Kidney (tissue), 14 donors: ENCODE results near the gene CARD19. TPM values are rescaled to one million over a fixed set of nuclear protein-coding genes. Genes with fewer than 3 reads are reported as not detected.

ENCODE experiments used
- DNase-seq, 5 donors: peaks; one replicate each; pipeline ENCODE4 v3.0.0-alpha.2; 2013 to 2020
- FAIRE-seq: peaks from 2 replicates; lab custom pipeline; 2012; peaks lifted over from hg19 to GRCh38; lab: Jason Lieb, UNC
- H3K27ac ChIP-seq, 2 donors: one replicate each; pipeline ENCODE4 v1.7.0; 2013; ENCODE audit warnings: low read depth in 2 of 2, low read length in 2 of 2, inconsistent platforms in 1 of 2
- H3K27me3 ChIP-seq: one replicate; pipeline ENCODE4 v1.7.1; 2013; ENCODE audit warnings: low read length, inconsistent platforms; ENCODE audit not compliant: control insufficient read depth, insufficient read depth
- H3K36me3 ChIP-seq, 3 donors: one replicate each; pipeline versions ENCODE4 v1.7.0 to v1.7.1; 2013; ENCODE audit warnings: low read length in 3 of 3, control low read depth in 1 of 3, inconsistent platforms in 1 of 3; ENCODE audit not compliant: insufficient read depth in 3 of 3, control insufficient read depth in 2 of 3
- H3K4me1 ChIP-seq, 3 donors: one replicate each; pipeline versions ENCODE4 v1.7.0 to v1.7.1; 2013; ENCODE audit warnings: low read length in 3 of 3, inconsistent platforms in 1 of 3, low read depth in 1 of 3; ENCODE audit not compliant: control insufficient read depth in 2 of 3, insufficient read depth in 2 of 3
- H3K4me3 ChIP-seq, 3 donors: one replicate each; pipeline versions ENCODE4 v1.7.0 to v1.8.1; 2013; ENCODE audit warnings: low read length in 3 of 3, control low read depth in 1 of 3, inconsistent platforms in 1 of 3
- H3K9ac ChIP-seq, 3 donors: one replicate each; pipeline versions ENCODE4 v1.7.0 to v1.7.1; 2013; ENCODE audit warnings: low read length in 3 of 3, control low read depth in 1 of 3, inconsistent platforms in 1 of 3
- H3K9me3 ChIP-seq, 3 donors: one replicate each; pipeline versions ENCODE4 v1.7.0 to v1.7.1; 2013; ENCODE audit warnings: low read length in 3 of 3, control low read depth in 1 of 3, inconsistent platforms in 1 of 3; ENCODE audit not compliant: control insufficient read depth in 2 of 3, insufficient read depth in 1 of 3
- intact Hi-C: fragments of 100-400 bp; cut with DNase I; formaldehyde crosslinking; loops from one replicate; pipeline ENCODE4 v1.11.1; 2022
- polyA plus RNA-seq: library from polyadenylated mRNA; stranded (reverse); fragments of 350-450 nt; fragmentation: Illumina TruSeq; extraction: RNeasy Lipid Tissue Mini Kit (QIAGEN cat#74804); gene quantifications from one replicate; pipeline ENCODE4 v1.2.3, GENCODE V29; 2014; ENCODE audit warnings: low read depth, low replicate concordance; ENCODE audit not compliant: insufficient read depth
- total RNA-seq: library from RNA; stranded (reverse); fragmentation: NEBNext Ultra II Directional; extraction: Animal tissue kit (Norgen Biotek cat#: 25700); gene quantifications from one replicate; pipeline ENCODE4 v1.2.1, GENCODE V29; 2021
- TF ChIP-seq, protein P1 (sequence below): IDR thresholded peaks from 3 replicates; pipeline ENCODE4 v1.5.1; 2012; ENCODE audit warnings: mild to moderate bottlenecking, moderate library complexity, borderline replicate concordance; ENCODE audit not compliant: insufficient read depth; ENCODE audit errors: extremely low read depth
- donor health status: control.
- donor health status: control.
- donor health status: control.
- donor health status: control.
- donor health status: control.
- donor health status: DM: yes; HTN: yes; CAD: no.
- donor health status: Normal renal cell carcinoma (clear cell type).

Gene CARD19
- total and polyA plus RNA-seq, 2 donors from 2014 or later = 44.5 to 49.3 TPM

DNA sequence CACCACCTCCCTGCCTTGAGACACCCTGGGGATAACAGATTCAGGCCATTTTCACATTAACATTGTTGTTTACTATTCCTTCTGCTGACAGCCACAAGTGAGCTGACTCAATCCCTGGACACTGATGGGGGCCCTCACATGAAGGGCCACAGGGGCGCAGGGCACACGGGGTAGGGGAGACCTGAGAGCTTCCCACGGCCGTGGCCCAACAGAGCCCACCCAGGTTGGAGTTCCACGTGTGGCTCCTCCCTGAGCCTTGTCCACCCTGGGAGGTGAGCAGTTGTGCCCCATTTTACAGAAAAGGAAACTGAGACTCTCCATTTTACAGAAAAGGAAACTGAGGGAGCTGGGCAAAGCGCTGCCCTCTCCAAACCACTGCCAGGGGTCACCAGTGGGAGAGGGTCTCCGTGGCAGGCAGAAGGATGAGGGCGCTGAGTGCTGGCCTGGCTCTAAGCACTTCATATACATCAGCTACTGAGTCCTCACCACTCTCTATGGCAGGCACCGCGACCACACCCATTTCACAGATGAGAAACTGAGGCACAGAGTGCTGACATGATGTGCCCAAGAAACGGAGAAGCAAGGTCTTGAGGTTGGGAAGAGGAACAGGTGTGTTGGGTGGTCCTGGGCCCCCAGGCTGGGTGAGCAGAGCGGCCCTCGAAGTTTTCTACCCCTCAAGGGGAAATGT, 35.7 kb downstream of the CARD19 start:
- intact Hi-C loops = no loop called here
- peak overlapping the region in 2 of 3 donors; percentile 8 to 97 for H3K9ac ChIP-seq
- H3K4me1 ChIP-seq = peaks cover 0 to 75% (median 61%) of the 10 kb centered on the region in 3 donors
- H3K36me3 ChIP-seq = no peaks in the 10 kb centered on the region
- DNase-seq = no peak
- no peaks in the 10 kb centered on the region for H3K27me3 ChIP-seq
- TF ChIP-seq, protein P1, sequence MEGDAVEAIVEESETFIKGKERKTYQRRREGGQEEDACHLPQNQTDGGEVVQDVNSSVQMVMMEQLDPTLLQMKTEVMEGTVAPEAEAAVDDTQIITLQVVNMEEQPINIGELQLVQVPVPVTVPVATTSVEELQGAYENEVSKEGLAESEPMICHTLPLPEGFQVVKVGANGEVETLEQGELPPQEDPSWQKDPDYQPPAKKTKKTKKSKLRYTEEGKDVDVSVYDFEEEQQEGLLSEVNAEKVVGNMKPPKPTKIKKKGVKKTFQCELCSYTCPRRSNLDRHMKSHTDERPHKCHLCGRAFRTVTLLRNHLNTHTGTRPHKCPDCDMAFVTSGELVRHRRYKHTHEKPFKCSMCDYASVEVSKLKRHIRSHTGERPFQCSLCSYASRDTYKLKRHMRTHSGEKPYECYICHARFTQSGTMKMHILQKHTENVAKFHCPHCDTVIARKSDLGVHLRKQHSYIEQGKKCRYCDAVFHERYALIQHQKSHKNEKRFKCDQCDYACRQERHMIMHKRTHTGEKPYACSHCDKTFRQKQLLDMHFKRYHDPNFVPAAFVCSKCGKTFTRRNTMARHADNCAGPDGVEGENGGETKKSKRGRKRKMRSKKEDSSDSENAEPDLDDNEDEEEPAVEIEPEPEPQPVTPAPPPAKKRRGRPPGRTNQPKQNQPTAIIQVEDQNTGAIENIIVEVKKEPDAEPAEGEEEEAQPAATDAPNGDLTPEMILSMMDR = no peak
- no peaks in the 10 kb centered on the region for H3K9me3 ChIP-seq
- H3K27ac ChIP-seq = peak overlapping the region; percentile 97 to 98
- no peak for FAIRE-seq
- peak overlapping the region in 2 of 3 donors; percentile 32 to 68 for H3K4me3 ChIP-seq

DNA sequence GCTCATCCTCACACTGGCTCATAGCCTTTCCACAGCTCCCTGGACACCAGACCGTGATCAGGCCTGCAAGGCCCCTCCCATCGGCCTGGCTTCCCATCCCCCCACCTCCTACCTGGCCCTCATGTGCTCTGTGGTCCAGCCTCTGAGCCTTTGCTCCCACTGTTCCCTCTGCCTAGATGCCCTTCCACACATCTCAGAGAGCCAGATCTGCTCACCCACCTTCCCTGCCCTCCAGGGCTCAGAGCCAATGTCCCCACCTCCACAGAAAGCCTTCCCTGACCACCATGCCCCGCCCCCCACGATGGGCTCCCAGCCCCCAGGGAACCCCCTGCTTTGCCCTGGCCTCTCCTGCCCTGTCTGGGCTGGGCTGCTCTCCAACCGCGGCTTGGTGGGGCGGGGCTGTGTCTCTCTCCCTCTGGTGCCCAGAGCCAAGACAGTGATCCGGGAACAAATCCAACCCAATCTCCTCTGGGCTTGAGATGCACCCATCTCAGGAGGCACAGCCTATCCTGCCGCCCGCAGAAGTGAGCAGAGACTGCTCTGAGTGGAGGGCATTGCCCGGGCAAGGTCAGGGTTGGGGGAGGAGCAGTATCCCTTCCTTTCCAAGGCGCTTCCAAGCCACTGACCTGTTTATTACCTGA, 36.4 kb downstream of the CARD19 start:
- H3K9me3 ChIP-seq = no peaks in the 10 kb centered on the region
- peaks cover 0 to 69% (median 55%) of the 10 kb centered on the region in 3 donors for H3K4me1 ChIP-seq
- peak overlapping the region; percentile 97 to 98 for H3K27ac ChIP-seq
- FAIRE-seq = no peak
- peak overlapping the region in 2 of 3 donors; percentile 68 to 81 for H3K4me3 ChIP-seq
- peak in 2 of 5 donors; percentile 68 to 84 for DNase-seq
- H3K27me3 ChIP-seq = no peaks in the 10 kb centered on the region
- no peaks in the 10 kb centered on the region for H3K36me3 ChIP-seq
- peak overlapping the region in 2 of 3 donors; percentile 72 to 97 for H3K9ac ChIP-seq
- intact Hi-C loops = no loop called here
- TF ChIP-seq, protein P1 = no peak

DNA sequence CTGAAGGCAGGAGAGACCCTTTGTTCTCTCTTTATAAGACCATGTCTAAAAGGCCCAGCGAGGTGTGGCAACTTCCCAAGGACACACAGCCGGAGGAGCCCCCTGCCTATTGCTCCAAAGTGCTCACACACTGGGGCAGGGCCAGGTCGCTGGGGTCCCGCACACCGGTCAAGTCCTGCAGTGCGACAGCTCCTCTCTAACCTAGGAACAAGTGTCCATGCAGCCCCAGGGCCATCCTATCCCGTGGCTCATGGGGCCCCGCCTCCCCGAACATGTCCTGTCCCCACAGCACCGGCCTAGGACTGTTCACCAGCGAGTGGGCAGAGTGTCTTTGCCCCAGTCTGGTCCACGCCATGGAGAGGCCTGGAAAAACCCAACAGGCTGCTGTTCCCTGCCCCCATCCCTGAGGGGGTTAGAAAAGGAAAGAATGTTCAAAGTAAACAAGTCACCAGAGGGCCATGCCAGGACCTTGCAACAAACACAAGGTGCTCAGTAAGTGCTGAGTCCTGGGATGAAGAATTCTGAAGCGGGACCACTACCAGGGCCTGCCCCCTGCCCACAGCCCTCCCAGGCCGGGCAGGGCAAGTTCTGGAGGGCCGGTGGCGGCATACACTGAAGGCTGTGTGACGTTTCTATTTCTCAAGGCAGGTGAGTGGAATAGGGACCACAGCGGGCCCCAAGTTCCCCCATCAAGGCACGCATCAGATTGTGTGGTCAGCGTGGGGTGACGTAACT, 37.1 kb downstream of the CARD19 start:
- Histone ChIP-seq H3K27ac (peak overlapping the region; percentile 97 to 98), H3K27me3 (no peaks in the 10 kb centered on the region), H3K36me3 (no peaks in the 10 kb centered on the region), H3K4me3 (peak overlapping the region; percentile 60 to 81 (median 68)), H3K9ac (peak overlapping the region; percentile 36 to 97 (median 81)), H3K9me3 (no peaks in the 10 kb centered on the region), H3K4me1 (peaks cover 0 to 62% (median 48%) of the 10 kb centered on the region in 3 donors)
- FAIRE-seq (no peak), DNase-seq (peak; percentile 42 to 83 (median 71))
- intact Hi-C loops = no loop called here
- TF ChIP-seq, protein P1 = no peak
